Measurements from ENCODE around the gene CAMK1D. TPM values are rescaled to one million over a fixed set of nuclear protein-coding genes. Genes with fewer than 3 reads are reported as not detected.

The CAMK1D gene
- total and polyA plus RNA-seq, 2 of the 8 experiments (the other 6 are each of a cell fraction or from before 2014, with no cell fraction given): 3.5 to 10.6 TPM

DNA sequence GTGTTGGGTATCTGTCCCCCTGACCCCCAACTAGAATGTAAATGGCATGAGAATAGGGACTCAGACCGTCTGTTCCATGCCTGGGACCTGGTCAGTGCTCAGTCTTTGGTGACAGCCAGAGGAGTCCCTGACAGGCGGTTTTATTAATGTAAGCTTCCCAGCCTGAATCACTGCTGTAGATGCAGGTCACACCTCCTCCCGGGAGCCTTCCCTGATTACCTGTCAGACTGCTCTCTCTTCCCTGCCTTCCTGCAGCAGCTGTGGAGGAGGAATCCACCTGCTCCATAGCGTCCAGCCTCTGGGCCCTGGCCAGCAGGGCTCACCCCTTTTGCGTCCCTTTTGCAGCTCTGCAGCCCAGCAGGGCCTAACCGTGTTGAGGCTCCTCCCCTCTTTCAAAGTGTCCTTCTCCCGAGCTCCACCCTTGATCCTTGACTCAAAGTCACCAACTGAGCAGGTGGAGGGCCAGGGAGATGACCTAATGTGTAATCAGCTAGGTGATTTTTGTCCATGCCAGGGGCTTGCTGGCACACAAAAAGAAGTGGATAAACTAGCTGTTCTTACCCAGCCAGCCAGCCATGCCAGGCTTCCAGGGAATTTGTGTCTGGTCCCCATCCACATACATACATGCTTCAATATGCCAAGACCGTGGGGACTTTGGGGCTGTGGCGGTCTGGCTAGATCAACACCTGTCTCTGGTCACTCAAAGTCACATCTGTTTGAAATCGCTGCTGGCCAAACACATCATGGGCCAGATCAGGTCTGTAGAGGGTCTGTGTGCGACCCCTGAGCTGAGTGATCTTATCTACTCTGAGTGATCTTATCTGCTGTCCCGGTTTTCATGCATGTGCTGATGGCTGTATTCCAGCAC is 457.1 kb downstream of the CAMK1D start:
- WGBS, 2 experiments (ENCODE audit: extremely low coverage in 1 of 2, insufficient coverage in 1 of 2, insufficient read length in 1 of 2, insufficient replicate concordance in 2 of 2, low coverage in 1 of 2, low lambda C conversion rate in 2 of 2, missing lambda C conversion rate in 1 of 2): 84% methylated on average over 12 of the region's 12 CpGs; no CpG with 5 or more reads in 1 of the 2 experiments

More for the DNA sequence above, 457.1 kb downstream of the CAMK1D start:
- no peak overlapping the region for H2AK5ac ChIP-seq (ENCODE audit: low read depth, low read length)
- no peak overlapping the region for H3K4me3 ChIP-seq (ENCODE audit: extremely low read depth in 1 of 4, insufficient read depth in 2 of 4, low read depth in 3 of 4, low read length in 4 of 4)
- H3K18ac ChIP-seq (ENCODE audit: extremely low read depth, low read length): no peak overlapping the region
- H3K4me2 ChIP-seq (ENCODE audit: insufficient read depth in 1 of 2, low read depth in 2 of 2, low read length in 2 of 2): no peak overlapping the region
- H3K9me3 ChIP-seq (ENCODE audit: insufficient read depth in 2 of 2, low read depth in 1 of 2, low read length in 1 of 2): no peaks in the 10 kb centered on the region
- ChIA-PET POLR2A (ENCODE audit: partially characterized antibody) (interaction anchor here (1.0 kb wide), 1 partner anchor 14 kb away, joined by 3 read pairs; no protein-coding TSS in a partner anchor), CTCF (ENCODE audit: partially characterized antibody) (interaction anchor here (0.6 to 6.0 kb wide), 12 partner anchors 9 to 100 kb away, joined by 3 to 29 read pairs (median 4); no protein-coding TSS in a partner anchor)
- DNase-seq (ENCODE audit: low read depth in 1 of 2, low spot score in 2 of 2) (no peak), FAIRE-seq (no peak)
- no peak overlapping the region for H2BK120ac ChIP-seq (replicated peaks; ENCODE audit: low read depth, low read length)
- no peaks in the 10 kb centered on the region for H3K36me3 ChIP-seq (ENCODE audit: control insufficient read depth in 2 of 4, insufficient read depth in 4 of 4, low read length in 3 of 4)
- H3K27ac ChIP-seq (ENCODE audit: low read depth, low read length): no peak overlapping the region
- H3K79me1 ChIP-seq (ENCODE audit: low read depth, low read length): no peaks in the 10 kb centered on the region
- no peak overlapping the region for H4K8ac ChIP-seq (ENCODE audit: extremely low read depth, insufficient read depth, low read length)
- H3K23me2 ChIP-seq (ENCODE audit: low read depth, low read length): peaks cover under 1% of the 10 kb centered on the region; the same call in 1 of the 2 replicates
- H3K56ac ChIP-seq (replicated peaks; ENCODE audit: insufficient read length, low read depth, low read length): no peak overlapping the region
- H4K91ac ChIP-seq (replicated peaks; ENCODE audit: insufficient read length, low read length): no peak overlapping the region
- H2BK20ac ChIP-seq (ENCODE audit: low read length): no peak overlapping the region
- H3K23ac ChIP-seq (ENCODE audit: insufficient read length): no peak overlapping the region
- H3K14ac ChIP-seq (ENCODE audit: insufficient read length): no peak overlapping the region
- no peak overlapping the region for H2BK15ac ChIP-seq (ENCODE audit: low read length)
- H3K79me2 ChIP-seq (ENCODE audit: control insufficient read depth in 1 of 2, insufficient read depth in 2 of 2, low read length in 2 of 2): no peaks in the 10 kb centered on the region
- no peak overlapping the region for H2BK12ac ChIP-seq (ENCODE audit: low read depth, low read length)
- no peaks in the 10 kb centered on the region for H3K27me3 ChIP-seq (replicated peaks in 1 of 4; ENCODE audit: control insufficient read depth in 3 of 4, extremely low read depth in 1 of 4, insufficient read depth in 3 of 4, low read length in 3 of 4)
- peak overlapping the region in 1 of 4 experiments; percentile 11; a peak in 1 of 7 replicates for H3K9ac ChIP-seq (replicated peaks in 1 of 4; ENCODE audit: extremely low read depth in 1 of 4, low read depth in 3 of 4, low read length in 3 of 4)
- no peak overlapping the region for H4K5ac ChIP-seq (ENCODE audit: insufficient read length, low read depth, low read length)
- no peak overlapping the region for H3K4ac ChIP-seq (replicated peaks; ENCODE audit: insufficient read length, low read depth, low read length)
- no peaks in the 10 kb centered on the region for H4K20me1 ChIP-seq (replicated peaks in 1 of 2; ENCODE audit: control insufficient read depth in 1 of 2, insufficient read depth in 2 of 2, low read length in 2 of 2)
- no peak overlapping the region for H2AFZ ChIP-seq (ENCODE audit: low read length)
- no peaks in the 10 kb centered on the region for H3K4me1 ChIP-seq (replicated peaks in 1 of 4; ENCODE audit: control insufficient read depth in 3 of 4, insufficient read depth in 4 of 4, low read length in 3 of 4)
- no peak overlapping the region for H2BK5ac ChIP-seq (ENCODE audit: low read depth, low read length)

Data from H1 (cell line).